Activated CD8-positive, alpha-beta memory T cell treated with anti-CD3 and anti-CD28 coated beads, Interleukin-2, amount 50 U/mL, for 48 hours (primary cell): ENCODE results near the gene CREB3L1.

ENCODE experiments used
- DNase-seq: peaks from one replicate; pipeline ENCODE4 v3.0.0-alpha.2; 2020

CREB3L1 gene

GRCh38 chr11:46277622-46278386 is at the start of gene CREB3L1:
TSS of gene CREB3L1 (plus strand) at chr11:46277662. CDS start at chr11:46278112, 450 bp downstream.
- no peak for DNase-seq

GRCh38 chr11:46229230-46229629 is 48.2 kb upstream of the CREB3L1 start:
- no peak for DNase-seq

GRCh38 chr11:46234311-46234710 is 43.2 kb upstream of the CREB3L1 start:
- DNase-seq: no peak

GRCh38 chr11:46235777-46236688 is 41.4 kb upstream of the CREB3L1 start:
- no peak for DNase-seq

- no peak for DNase-seq
These were observed 40.6 kb upstream of the CREB3L1 start for GRCh38 chr11:46236918-46237247.

- peak; percentile 79 for DNase-seq
These were observed 40.0 kb upstream of the CREB3L1 start for GRCh38 chr11:46237248-46238077.

GRCh38 chr11:46238078-46238966 is 39.1 kb upstream of the CREB3L1 start:
- peak; percentile 85 for DNase-seq

- peak; percentile 94 for DNase-seq
These were observed 38.3 kb upstream of the CREB3L1 start for GRCh38 chr11:46238967-46239800.

- DNase-seq: no peak
These were observed 37.7 kb upstream of the CREB3L1 start for GRCh38 chr11:46239801-46240061.

- no peak for DNase-seq
These were observed 37.1 kb upstream of the CREB3L1 start for GRCh38 chr11:46240371-46240770.

- DNase-seq: no peak
These were observed 36.6 kb upstream of the CREB3L1 start for GRCh38 chr11:46240861-46241260.

- DNase-seq: no peak
These were observed 35.2 kb upstream of the CREB3L1 start for GRCh38 chr11:46242041-46242951.

- DNase-seq: peak; percentile 96
These were observed 34.3 kb upstream of the CREB3L1 start for GRCh38 chr11:46242952-46243795.

- no peak for DNase-seq
These were observed 33.7 kb upstream of the CREB3L1 start for GRCh38 chr11:46243796-46244109.

GRCh38 chr11:46246521-46246920 is 30.9 kb upstream of the CREB3L1 start:
- no peak for DNase-seq

GRCh38 chr11:46247090-46247489 is 30.4 kb upstream of the CREB3L1 start:
- no peak for DNase-seq

- no peak for DNase-seq
These were observed 29.8 kb upstream of the CREB3L1 start for GRCh38 chr11:46247659-46248058.

- no peak for DNase-seq
These were observed 29.0 kb upstream of the CREB3L1 start for GRCh38 chr11:46248289-46249102.
